Inflammatory macrophage (primary cell): ENCODE measurements around the gene CDCA4.

ENCODE experiments used
- DNase-seq, 2 donors: peaks; one replicate each; pipeline ENCODE4 v3.0.0-alpha.2; 2020 to 2022

CDCA4 gene

GRCh38 chr14:104989236-104989950 lies 31.5 kb downstream of the CDCA4 start:
- DNase-seq, result no peak

GRCh38 chr14:104986487-104987164 lies 34.3 kb downstream of the CDCA4 start:
- no peak for DNase-seq

GRCh38 chr14:104985675-104986486 lies 35.0 kb downstream of the CDCA4 start, which contains the start of gene CLBA1:
TSS of gene CLBA1 (plus strand) at chr14:104985788. CDS start at chr14:104986432, 644 bp downstream.
- peak; percentile 86 to 94 for DNase-seq

GRCh38 chr14:104984056-104984894 lies 36.6 kb downstream of the CDCA4 start:
- DNase-seq, result no peak

- no peak for DNase-seq
These were observed 37.6 kb downstream of the CDCA4 start for GRCh38 chr14:104983231-104983721.

GRCh38 chr14:104982548-104983230 lies 38.2 kb downstream of the CDCA4 start:
- peak in 1 of 2 donors; percentile 15 for DNase-seq

- DNase-seq, result no peak
These were observed 39.0 kb downstream of the CDCA4 start for GRCh38 chr14:104981699-104982541.

GRCh38 chr14:104980611-104981531 lies 40.0 kb downstream of the CDCA4 start:
- DNase-seq, result no peak

GRCh38 chr14:104979758-104980610 lies 40.9 kb downstream of the CDCA4 start:
- no peak for DNase-seq

- DNase-seq, result no peak
These were observed 41.9 kb downstream of the CDCA4 start for GRCh38 chr14:104978746-104979691.

GRCh38 chr14:104977681-104978653 lies 42.9 kb downstream of the CDCA4 start, which contains the start of gene AHNAK2:
TSS of gene AHNAK2 (minus strand) at chr14:104978374. CDS start at chr14:104978237, 137 bp downstream.
- peak; percentile 65 to 83 for DNase-seq

- DNase-seq, result no peak
These were observed 43.7 kb downstream of the CDCA4 start for GRCh38 chr14:104977008-104977680.

GRCh38 chr14:104976198-104977007 lies 44.5 kb downstream of the CDCA4 start:
- peak; percentile 87 for DNase-seq
